GM12878 (cell line): ENCODE data around the gene ERC1. TPM values are rescaled to one million over a fixed set of nuclear protein-coding genes. Genes with fewer than 3 reads are reported as not detected.

Source experiments
- ATAC-seq: fragments of 200-7000 bp; cut with Tn5 transposase; 3 replicates; pipeline ENCODE4 v1.9.1; 2020; ENCODE audit warnings: mild to moderate bottlenecking, moderate library complexity
- BruUV-seq: library from RNA; stranded (reverse); fragments of 400-500 nt; replicated peaks from 2 replicates; lab custom pipeline; 2021; lab: Mats Ljungman, UMichigan
- CTCF ChIA-PET: fragments of 300-600 bp; sonication (Branson Sonifier 250); formaldehyde crosslinking; extraction: SDS; loops from one replicate; lab custom pipeline; 2021; ENCODE audit warnings: inconsistent platforms; lab: Yijun Ruan, JAX
- POLR2A ChIA-PET: fragments of 350-600 bp; formaldehyde crosslinking; extraction: SDS; loops from one replicate; lab custom pipeline; 2021; ENCODE audit warnings: inconsistent platforms; lab: Charles Lee
- RAD21 ChIA-PET: fragments of 300-600 bp; sonication (Branson Sonifier 250); formaldehyde crosslinking; loops from one replicate; lab custom pipeline; 2023; ENCODE audit warnings: antibody characterized with exemption; ENCODE audit not compliant: unreplicated experiment; lab: Charles Lee
- SMC1A ChIA-PET: fragments of 300-600 bp; sonication (Branson Sonifier 250); formaldehyde crosslinking; loops from one replicate; lab custom pipeline; 2023; ENCODE audit not compliant: unreplicated experiment, uncharacterized antibody; lab: Charles Lee
- DNase-seq: peaks from one replicate; pipeline ENCODE4 v3.0.0-alpha.2; 2011; ENCODE audit warnings: low read depth, low spot score
- FAIRE-seq: peaks from 3 replicates; lab custom pipeline; 2011; peaks lifted over from hg19 to GRCh38; lab: Jason Lieb, UNC
- H2AFZ ChIP-seq: 2 replicates; pipeline ENCODE4 v1.6.0; 2011; ENCODE audit warnings: low read depth, low read length, control low read depth; ENCODE audit not compliant: control insufficient read depth
- H3K27ac ChIP-seq: 2 replicates; pipeline ENCODE4 v1.5.1; 2011; ENCODE audit warnings: control low read depth; ENCODE audit not compliant: control insufficient read depth, insufficient read depth
- H3K27me3 ChIP-seq, 2 experiments: replicated peaks in 1 of 2; 2 replicates each; pipeline versions ENCODE4 v1.6.0 to v1.6.1; 2011; ENCODE audit warnings: low read length in 1 of 2; ENCODE audit not compliant: control insufficient read depth in 2 of 2, insufficient read depth in 2 of 2
- H3K36me3 ChIP-seq, 2 experiments: 2 replicates each; pipeline ENCODE4 v1.5.1; 2011; ENCODE audit warnings: low read length in 1 of 2; ENCODE audit not compliant: control insufficient read depth in 2 of 2, insufficient read depth in 2 of 2
- H3K4me1 ChIP-seq: 2 replicates; pipeline ENCODE4 v1.6.1; 2011; ENCODE audit warnings: mild to moderate bottlenecking, low read length, moderate library complexity, mixed read lengths; ENCODE audit not compliant: control insufficient read depth, insufficient read depth
- H3K4me2 ChIP-seq: 2 replicates; pipeline ENCODE4 v1.6.0; 2011; ENCODE audit warnings: control low read depth; ENCODE audit not compliant: control insufficient read depth, insufficient read depth
- H3K4me3 ChIP-seq: fragments of 200-600 bp; sonication (generic); 2 replicates; pipeline ENCODE4 v1.5.1; 2016
- H3K79me2 ChIP-seq: 2 replicates; pipeline ENCODE4 v1.6.0; 2011; ENCODE audit warnings: low read length; ENCODE audit not compliant: control insufficient read depth, insufficient read depth
- H3K9ac ChIP-seq: 2 replicates; pipeline ENCODE4 v1.8.0; 2011; ENCODE audit warnings: low read length, control low read depth, mixed read lengths; ENCODE audit not compliant: control insufficient read depth, insufficient read depth
- H3K9me3 ChIP-seq: replicated peaks from 3 replicates; pipeline ENCODE4 v1.5.1; 2011; ENCODE audit warnings: mild to moderate bottlenecking, low read length; ENCODE audit not compliant: control insufficient read depth, insufficient read depth
- H4K20me1 ChIP-seq: 2 replicates; pipeline ENCODE4 v1.6.0; 2011; ENCODE audit not compliant: control insufficient read depth, insufficient read depth
- E4F1 ChIP-seq: fragments of 450-650 bp; IDR thresholded peaks from 2 replicates; pipeline ENCODE4 v1.6.1; 2018; ENCODE audit warnings: borderline replicate concordance, mild to moderate bottlenecking; ENCODE audit not compliant: partially characterized antibody
- EGR1 ChIP-seq, 2 experiments: IDR thresholded peaks; 1 replicate in 1 of 2; 2 replicates in 1 of 2; pipeline ENCODE4 v1.6.1; 2011 to 2012; ENCODE audit warnings: low read depth in 2 of 2, low read length in 2 of 2, borderline replicate concordance in 1 of 2, mild to moderate bottlenecking in 1 of 2, moderate library complexity in 1 of 2
- HDAC6 ChIP-seq: fragments of 200-600 bp; sonication (generic); IDR thresholded peaks from one replicate; pipeline ENCODE4 v1.8.0; 2017; ENCODE audit warnings: antibody characterized with exemption; ENCODE audit not compliant: unreplicated experiment
- IRF4 ChIP-seq: IDR thresholded peaks from 2 replicates; pipeline ENCODE4 v1.6.1; 2011; ENCODE audit warnings: low read depth, low read length
- MEF2B ChIP-seq: fragments of 450-650 bp; IDR thresholded peaks from 2 replicates; pipeline ENCODE4 v1.6.1; 2018; ENCODE audit warnings: mild to moderate bottlenecking, moderate library complexity; ENCODE audit not compliant: partially characterized antibody, poor library complexity, severe bottlenecking
- PAX8 ChIP-seq: fragments of 450-650 bp; IDR thresholded peaks from 2 replicates; pipeline ENCODE4 v1.6.1; 2017; ENCODE audit warnings: mild to moderate bottlenecking, moderate library complexity
- PBX3 ChIP-seq: IDR thresholded peaks from 2 replicates; pipeline ENCODE4 v1.6.1; 2011; ENCODE audit warnings: mild to moderate bottlenecking, low read depth, low read length, moderate library complexity; ENCODE audit not compliant: insufficient replicate concordance
- RAD21 ChIP-seq: IDR thresholded peaks from 2 replicates; pipeline ENCODE4 v1.6.1; 2011; ENCODE audit warnings: mild to moderate bottlenecking, low read depth, low read length, moderate library complexity; ENCODE audit not compliant: insufficient read depth
- RB1 ChIP-seq: fragments of 450-650 bp; formaldehyde crosslinking; IDR thresholded peaks from 2 replicates; pipeline ENCODE4 v1.6.1; 2017; ENCODE audit warnings: mild to moderate bottlenecking, borderline replicate concordance
- RBBP5 ChIP-seq: fragments of 200-600 bp; sonication (generic); conservative IDR thresholded peaks from 2 replicates; pipeline ENCODE4 v1.6.1; 2016
- RFX5 ChIP-seq: IDR thresholded peaks from 2 replicates; pipeline ENCODE4 v1.6.1; 2011; ENCODE audit warnings: low read depth, low read length, improper control_type of control experiment
- SMAD5 ChIP-seq: IDR thresholded peaks from 2 replicates; pipeline ENCODE4 v1.6.1; 2016; ENCODE audit warnings: antibody characterized with exemption, low read depth
- SMARCA5 ChIP-seq: fragments of 450-650 bp; IDR thresholded peaks from 2 replicates; pipeline ENCODE4 v1.6.1; 2017; ENCODE audit warnings: mild to moderate bottlenecking
- SPI1 ChIP-seq: IDR thresholded peaks from 2 replicates; pipeline ENCODE4 v1.6.1; 2011; ENCODE audit warnings: low read depth, mild to moderate bottlenecking, low read length, moderate library complexity, borderline replicate concordance; ENCODE audit not compliant: insufficient read depth
- STAT3 ChIP-seq: IDR thresholded peaks from 2 replicates; pipeline ENCODE4 v1.6.1; 2011; ENCODE audit warnings: low read depth, low read length, improper control_type of control experiment
- TCF12 ChIP-seq: IDR thresholded peaks from 2 replicates; pipeline ENCODE4 v1.6.1; 2011; ENCODE audit warnings: low read depth, mild to moderate bottlenecking, low read length
- ZBED1 ChIP-seq: IDR thresholded peaks from 2 replicates; pipeline ENCODE4 v1.6.1; 2016; ENCODE audit warnings: borderline replicate concordance
- ZNF217 ChIP-seq: fragments of 450-650 bp; IDR thresholded peaks from 2 replicates; pipeline ENCODE4 v1.6.1; 2017; ENCODE audit warnings: antibody characterized with exemption, mild to moderate bottlenecking
- ZNF274 ChIP-seq: IDR thresholded peaks from one replicate; pipeline ENCODE4 v1.8.0; 2011; ENCODE audit not compliant: insufficient read length, insufficient read depth
- WGBS: methylation state at CpG from one replicate; pipeline ENCODE4 v1.1.6; 2016; ENCODE audit warnings: low lambda C conversion rate; ENCODE audit not compliant: insufficient replicate concordance, insufficient coverage; ENCODE audit errors: missing lambda C conversion rate; 5-methylcytosine and 5-hydroxymethylcytosine counted together
- in situ Hi-C: fragments of 300-500 bp; cut with MboI; formaldehyde crosslinking; loops from 9 replicates; pipeline ENCODE4 v1.14.3; 2018; ENCODE audit warnings: mixed read lengths
- intact Hi-C: fragments of 100-400 bp; cut with micrococcal nuclease; formaldehyde crosslinking; loops from one replicate; pipeline ENCODE4 v1.14.2; 2022; ENCODE audit not compliant: unreplicated experiment
- polyA plus RNA-seq, 11 experiments: library from polyadenylated mRNA; depleted of rRNA in 4 of 11; unstranded in 6 of 11; stranded (reverse) in 5 of 11; fragments of >200 nt; fragmentation: Nextera tagmentation in 4 of 11; fragmentation: Illumina TruSeq in 1 of 11; extraction: Ambion mirVana in 4 of 11; extraction: Trizol in 1 of 11; gene quantifications; 1 replicate in 1 of 11; 2 replicates in 10 of 11; pipeline versions ENCODE4 v1.2.1 to v1.2.3, GENCODE V29; 2011 to 2016; ENCODE audit warnings: inconsistent platforms in 2 of 11, missing spikeins in 2 of 11, low read depth in 1 of 11
- total RNA-seq, 4 experiments: library from RNA; depleted of rRNA in 3 of 4; stranded (reverse); fragments of >200 nt in 3 of 4; fragmentation: Illumina TruSeq in 1 of 4; extraction: Trizol in 1 of 4; gene quantifications; 2 replicates each; pipeline versions ENCODE4 v1.2.1 to v1.2.3, GENCODE V29; 2013 to 2021

The ERC1 gene
- total and polyA plus RNA-seq, 10 of the 15 experiments (the other 5 are each of a cell fraction or from before 2014, with no cell fraction given): 0.75 to 8.0 (median 5.0) TPM

- ChIA-PET CTCF (interaction anchor here (0.6 to 2.4 kb wide), 30 partner anchors 10 to 634 kb away, joined by 3 to 13 read pairs (median 4); no protein-coding TSS in a partner anchor), POLR2A (interaction anchor here (0.7 to 1.1 kb wide), 3 partner anchors 9 to 199 kb away, joined by 3 to 5 read pairs (median 3); no protein-coding TSS in a partner anchor), RAD21 (interaction anchor here (0.6 to 2.2 kb wide), 27 partner anchors 9 to 644 kb away, joined by 3 to 13 read pairs (median 4); partner anchors contain the start of genes ERC1 and WNK1), SMC1A (interaction anchor here (0.6 to 1.4 kb wide), 15 partner anchors 9 to 379 kb away, joined by 3 to 6 read pairs (median 4); no protein-coding TSS in a partner anchor)
- Histone ChIP-seq H3K27me3 (no peaks in the 10 kb centered on the region), H3K9me3 (no peaks in the 10 kb centered on the region), H4K20me1 (no peaks in the 10 kb centered on the region), H3K4me2 (peak within 1 kb of the TSS; percentile 90), H3K36me3 (no peaks in the 10 kb centered on the region), H3K9ac (peak within 1 kb of the TSS; percentile 81), H3K4me1 (peaks cover 6% of the 10 kb centered on the region), H3K79me2 (peaks cover 35% of the 10 kb centered on the region), H3K4me3 (peak within 1 kb of the TSS; percentile 91), H2AFZ (peak within 1 kb of the TSS; percentile 97), H3K27ac (peak within 1 kb of the TSS; percentile 85)
- peak; percentile 96 for DNase-seq
- peak; percentile 99 for FAIRE-seq
- intact Hi-C loops: loop anchor here (2.0 to 5.0 kb wide), 4 partner anchors 127 to 381 kb away; no protein-coding TSS in a partner anchor
- in situ Hi-C loops: loop anchor here (5.0 kb wide), 1 partner anchor 372 kb away; no protein-coding TSS in a partner anchor
- under 1% methylated on average over 54 of the region's 58 CpGs for WGBS
- peak; percentile 91 for ATAC-seq
- BruUV-seq: no TSS peak
- TF ChIP-seq PBX3 (no peak), E4F1 (peak; percentile 100), SPI1 (0 out of 2 replicates have a peak, but pooled peaks have one; percentile 1), SMAD5 (peak; percentile 83), RFX5 (peak; percentile 16; the same call in 1 of the 2 replicates), HDAC6 (no peak), PAX8 (no peak), MEF2B (no peak), SMARCA5 (peak; percentile 92), RB1 (peak; percentile 99; the same call in 1 of the 2 replicates), STAT3 (no peak), RBBP5 (no peak), ZBED1 (no peak; the same call in 1 of the 2 replicates), TCF12 (no peak; the same call in 1 of the 2 replicates), ZNF217 (no peak), IRF4 (no peak), EGR1 (IDR thresholded peaks at IDR 0.05; ENCODE audit: borderline replicate concordance in 1 of 2, low read depth in 2 of 2, low read length in 2 of 2) (peak in 1 of 2 experiments; percentile 98; a peak in 2 of 3 replicates), RAD21 (peak; percentile 90), ZNF274 (no peak)
These were observed 41.4 kb upstream of the ERC1 start, which contains the start of gene RAD52 for GRCh38 chr12:949453-950191. TSS of gene RAD52 (minus strand) at chr12:949694. CDS start at chr12:933058, 16,636 bp downstream.
